ENCODE data around the gene FOXL3.
"Not testable (repeated sequence)": the region's sequence is repeated elsewhere in the genome, so short reads cannot be mapped to it uniquely, and the experiment has no call there.

The FOXL3 gene

DNA sequence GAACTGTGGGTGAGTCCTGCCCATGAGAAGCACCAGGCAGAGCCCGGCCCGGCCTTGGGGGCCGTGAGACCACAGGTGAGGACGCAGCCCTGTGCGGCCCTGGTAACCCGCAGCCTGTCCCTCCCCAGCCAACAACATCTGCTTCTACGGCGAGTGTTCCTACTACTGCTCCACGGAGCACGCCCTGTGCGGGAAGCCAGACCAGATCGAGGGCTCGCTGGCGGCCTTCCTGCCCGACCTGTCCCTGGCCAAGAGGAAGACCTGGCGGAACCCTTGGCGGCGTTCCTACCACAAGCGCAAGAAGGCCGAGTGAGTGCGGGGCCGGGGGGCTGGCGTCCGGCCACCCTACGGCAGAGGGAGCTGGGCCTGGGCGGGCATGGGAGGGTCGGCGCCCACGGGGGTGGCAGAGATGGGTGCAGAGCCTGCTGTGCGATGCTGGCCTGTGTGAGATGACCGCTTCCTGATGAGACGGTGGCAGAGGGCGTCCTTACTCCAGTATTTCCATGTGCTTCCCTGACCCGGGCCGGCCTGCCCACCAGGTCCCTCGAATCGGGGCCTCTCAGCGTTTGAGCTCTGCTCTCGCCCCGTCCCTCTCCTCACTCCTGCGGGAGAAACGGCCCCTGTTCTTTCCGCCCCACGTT is 34.1 kb upstream of the FOXL3 start:
- FAIRE-seq: no peak

DNA sequence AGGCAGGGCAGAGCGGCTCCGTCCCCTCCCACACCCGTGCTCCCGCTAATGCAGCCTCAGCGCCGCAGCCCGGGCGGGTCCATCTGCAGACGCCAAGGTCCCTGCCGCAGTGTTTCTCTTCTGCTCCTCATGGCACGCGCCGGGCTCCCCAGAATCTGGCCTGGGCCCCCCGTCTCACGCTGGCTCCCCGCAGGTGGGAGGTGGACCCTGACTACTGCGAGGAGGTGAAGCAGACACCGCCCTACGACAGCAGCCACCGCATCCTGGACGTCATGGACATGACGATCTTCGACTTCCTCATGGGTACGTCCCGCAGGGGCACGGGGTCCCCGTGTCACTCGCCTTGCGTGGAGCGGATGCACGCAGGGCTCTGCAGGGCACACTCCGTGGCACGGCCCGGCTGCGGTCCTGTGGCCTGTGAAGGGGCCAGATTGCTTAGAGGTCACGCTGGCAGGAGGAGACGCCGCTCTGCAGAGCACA is 33.5 kb upstream of the FOXL3 start:
- FAIRE-seq: no peak

DNA sequence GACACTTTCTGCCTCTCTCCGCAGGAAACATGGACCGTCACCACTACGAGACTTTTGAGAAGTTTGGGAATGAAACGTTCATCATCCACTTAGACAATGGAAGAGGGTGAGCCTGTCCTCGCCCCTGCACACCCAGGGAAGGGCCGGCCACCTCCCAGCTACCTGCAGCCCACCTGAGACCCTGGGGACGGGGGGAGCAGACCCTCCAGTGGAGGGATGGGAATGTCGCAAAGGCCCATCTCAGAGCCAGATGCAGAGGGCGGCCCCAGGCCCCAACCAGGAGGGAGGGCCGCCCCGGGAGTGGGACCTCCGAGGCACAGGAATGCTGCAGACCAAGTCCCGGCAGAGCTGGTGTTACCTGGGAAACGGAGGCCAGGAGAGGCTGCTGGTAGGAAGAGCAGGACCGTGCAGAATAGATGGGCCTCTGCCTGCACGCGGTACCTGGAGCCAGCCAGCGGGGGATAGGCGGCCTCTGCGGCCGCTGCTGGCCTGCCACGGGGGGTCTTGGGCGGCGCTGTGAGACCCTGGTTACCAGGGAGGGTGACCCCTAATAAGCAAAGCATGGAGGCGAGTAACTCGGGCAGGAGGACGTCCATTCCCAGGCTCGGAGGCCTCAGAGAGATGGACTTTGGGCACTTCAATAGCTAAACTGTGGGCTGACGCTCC is 32.9 kb upstream of the FOXL3 start:
- FAIRE-seq: no peak

DNA sequence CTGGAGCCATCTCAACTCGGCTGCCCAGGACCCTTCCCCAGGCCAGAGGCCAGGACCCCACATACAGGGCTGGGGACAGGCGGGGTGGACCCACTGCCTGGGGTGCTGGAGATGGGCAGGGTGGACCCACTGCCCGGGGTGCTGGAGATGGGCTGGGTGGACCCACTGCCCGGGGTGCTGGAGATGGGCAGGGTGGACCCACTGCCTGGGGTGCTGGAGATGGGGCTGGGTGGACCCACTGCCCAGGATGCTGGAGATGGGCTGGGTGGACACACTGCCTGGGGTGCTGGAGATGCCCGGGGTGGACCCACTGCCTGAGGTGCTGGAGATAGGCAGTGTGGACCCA is 32.4 kb upstream of the FOXL3 start:
- FAIRE-seq: no peak

DNA sequence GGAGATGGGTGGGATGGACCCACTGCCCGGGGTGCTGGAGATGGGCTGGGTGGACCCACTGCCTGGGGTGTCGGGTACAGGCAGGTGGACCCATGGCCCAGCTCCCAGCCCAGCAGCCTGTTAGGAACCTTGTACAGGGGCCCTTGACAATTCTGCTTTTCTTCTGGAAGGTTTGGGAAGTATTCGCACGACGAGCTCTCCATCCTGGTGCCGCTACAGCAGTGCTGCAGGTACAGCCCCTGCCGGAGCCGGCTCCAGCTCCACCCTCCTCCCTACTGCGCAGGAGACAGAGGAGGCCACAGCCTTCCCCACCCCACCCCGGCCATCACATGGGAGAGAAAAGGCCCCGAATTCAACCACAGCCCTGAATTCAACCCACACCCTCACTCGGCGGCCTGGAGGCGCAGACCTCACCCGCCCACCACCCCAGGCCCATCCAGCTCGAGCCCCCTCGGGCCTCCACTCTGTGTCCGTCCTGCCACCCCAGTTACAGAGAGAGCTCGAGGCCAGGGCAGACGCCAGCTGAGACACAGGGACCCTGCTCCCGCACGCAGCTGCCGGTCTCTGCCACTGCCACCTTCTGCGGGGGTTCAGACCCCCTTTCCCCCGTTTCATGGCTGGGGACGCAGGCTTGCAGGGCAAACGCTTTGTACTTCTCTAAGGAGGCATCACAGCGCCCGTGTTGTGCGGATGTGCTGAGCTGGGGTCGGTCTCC is 31.3 kb upstream of the FOXL3 start:
- no peak for FAIRE-seq

DNA sequence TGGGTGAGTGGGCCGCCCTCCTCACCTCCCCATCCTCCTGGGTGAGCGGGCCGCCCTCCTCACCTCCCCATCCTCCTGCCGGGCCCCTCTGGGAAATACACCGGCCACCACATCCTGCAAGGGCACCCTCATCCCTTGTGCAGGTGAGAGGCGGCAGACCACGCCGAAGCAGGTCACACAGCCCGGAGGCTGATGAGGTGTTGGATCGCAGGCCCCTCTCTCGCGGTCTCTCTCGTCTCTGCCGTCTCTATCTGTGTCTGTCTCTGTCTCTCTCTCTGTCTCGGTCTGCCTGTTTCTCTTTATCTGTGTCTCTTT is 30.8 kb upstream of the FOXL3 start:
- FAIRE-seq: no peak

DNA sequence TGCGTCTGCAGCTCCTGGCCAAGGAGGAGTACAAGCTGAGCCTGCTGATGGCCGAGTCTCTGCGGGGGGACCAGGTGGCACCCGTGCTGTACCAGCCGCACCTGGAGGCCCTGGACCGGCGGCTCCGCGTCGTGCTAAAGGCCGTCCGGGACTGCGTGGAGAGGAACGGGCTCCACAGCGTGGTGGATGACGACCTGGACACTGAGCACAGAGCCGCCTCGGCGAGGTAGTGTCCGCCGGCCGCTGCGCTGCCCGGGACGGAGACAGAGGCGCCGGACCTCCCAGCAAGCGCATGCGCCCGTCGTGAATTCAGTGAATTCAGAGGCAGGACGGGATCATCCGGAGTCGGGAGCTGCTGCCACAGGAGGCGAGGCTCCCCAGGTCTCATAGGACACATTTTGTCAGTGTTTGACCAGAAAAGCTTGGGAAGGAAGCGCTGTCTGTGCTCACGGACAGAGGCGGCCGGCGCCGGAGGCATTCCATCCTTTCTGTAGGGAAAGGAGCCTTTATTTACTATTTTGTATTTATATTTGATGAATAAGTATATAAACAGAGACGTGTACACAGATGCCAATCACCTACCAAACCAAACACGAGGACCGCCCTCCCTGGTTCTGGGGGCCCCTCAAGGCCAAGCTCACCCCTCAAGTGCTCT is 30.1 kb upstream of the FOXL3 start:
- no peak for FAIRE-seq

DNA sequence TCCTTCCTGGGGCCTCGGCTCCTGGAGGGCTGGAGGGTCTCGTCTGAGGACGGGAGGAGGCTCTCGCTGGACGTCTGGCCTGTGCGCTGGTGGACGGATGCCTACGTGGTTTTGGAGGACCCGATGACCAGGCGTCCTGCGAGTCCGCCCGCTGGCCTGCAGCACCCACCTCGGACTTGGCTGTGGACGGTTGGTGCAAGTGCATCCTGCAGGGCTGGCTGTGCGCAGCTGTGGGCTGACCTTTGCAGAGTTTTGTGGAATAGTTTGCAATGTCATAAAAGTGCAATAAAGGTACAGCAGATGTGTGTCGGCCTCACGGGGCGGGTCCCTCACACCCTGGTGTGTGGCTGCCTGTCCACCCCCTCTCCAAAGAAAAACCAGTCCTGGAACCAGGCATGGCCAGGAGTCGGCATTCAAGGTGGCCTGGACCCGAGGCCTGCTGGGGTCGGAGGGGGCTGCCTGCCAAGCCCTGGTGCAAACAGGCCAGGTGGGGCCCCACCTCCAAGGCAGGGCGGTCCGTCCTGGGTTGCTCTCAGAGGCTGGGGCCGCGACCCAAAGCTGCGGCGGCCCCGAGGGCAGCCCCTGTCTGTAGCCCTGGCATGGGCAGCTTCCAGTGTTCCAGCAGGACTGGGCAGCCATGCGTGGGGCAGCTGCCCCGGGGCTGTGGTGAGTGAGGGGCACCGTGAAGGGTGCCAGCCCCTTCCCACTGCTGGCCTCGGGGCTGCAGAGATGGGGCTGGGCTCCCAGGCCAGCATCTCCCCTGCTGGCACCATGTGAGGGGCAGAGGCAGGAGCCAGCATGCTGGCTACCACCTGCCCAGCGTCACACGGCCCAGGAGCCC is 29.3 kb upstream of the FOXL3 start:
- no peak for FAIRE-seq

DNA sequence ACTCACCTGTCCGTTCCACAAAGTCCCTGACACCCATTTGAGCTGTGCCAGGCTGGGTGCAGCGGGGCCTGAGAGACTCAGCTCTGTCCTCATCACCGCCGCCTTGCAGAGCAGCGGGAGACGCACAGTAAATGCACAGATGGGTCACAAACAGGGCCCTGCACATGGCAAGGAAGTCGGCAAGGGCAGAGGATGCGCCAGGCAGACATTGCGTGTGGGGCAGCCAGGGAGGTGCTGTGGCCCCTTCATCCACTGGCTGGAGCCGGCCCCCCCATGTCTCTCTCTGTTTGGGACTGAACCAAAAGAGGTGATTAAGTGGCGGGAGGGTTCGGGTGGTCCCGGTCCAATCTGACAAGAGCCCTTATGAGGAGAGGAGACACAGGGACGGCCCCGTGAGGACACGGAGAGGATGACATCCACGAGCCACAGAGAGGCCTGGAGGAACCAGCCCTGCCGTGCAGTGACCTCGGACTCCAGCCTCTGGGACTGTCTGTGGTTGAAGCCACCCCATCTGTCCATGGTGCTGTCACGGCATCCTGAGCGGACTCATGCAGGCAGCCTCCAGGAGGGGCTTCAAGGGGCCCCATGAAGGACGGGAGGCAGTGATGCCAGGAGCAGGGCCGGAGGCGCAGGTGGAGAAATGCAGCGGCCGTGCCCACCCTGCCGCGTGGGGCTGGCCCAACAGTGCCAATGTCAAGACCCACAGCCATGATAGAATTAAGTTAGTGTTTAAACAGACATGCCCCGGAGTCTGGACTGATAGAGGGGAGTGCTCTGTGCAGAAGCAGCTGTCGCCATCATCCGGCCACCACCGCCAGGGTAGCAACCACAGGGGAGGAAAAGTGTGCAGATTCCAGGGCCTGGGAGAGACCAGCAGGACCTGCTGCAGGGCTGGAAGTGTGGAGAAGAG is 28.4 kb upstream of the FOXL3 start:
- FAIRE-seq: no peak

DNA sequence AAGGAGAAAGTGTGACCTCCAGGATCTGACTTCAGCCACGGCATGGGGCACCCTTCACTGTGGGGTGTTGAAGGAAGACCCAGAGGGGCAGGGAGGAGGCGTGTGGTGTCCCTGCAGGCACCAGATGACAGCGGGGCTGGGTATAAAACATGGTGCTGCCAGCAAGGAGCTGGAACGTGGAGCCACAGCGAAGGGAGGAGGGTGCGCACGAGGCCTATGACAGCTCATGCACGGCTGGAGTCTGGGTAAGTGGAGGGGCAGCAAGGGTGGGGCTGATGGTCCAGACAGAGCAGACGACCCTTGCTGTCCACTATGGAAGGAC is 27.8 kb upstream of the FOXL3 start:
- no peak for FAIRE-seq

DNA sequence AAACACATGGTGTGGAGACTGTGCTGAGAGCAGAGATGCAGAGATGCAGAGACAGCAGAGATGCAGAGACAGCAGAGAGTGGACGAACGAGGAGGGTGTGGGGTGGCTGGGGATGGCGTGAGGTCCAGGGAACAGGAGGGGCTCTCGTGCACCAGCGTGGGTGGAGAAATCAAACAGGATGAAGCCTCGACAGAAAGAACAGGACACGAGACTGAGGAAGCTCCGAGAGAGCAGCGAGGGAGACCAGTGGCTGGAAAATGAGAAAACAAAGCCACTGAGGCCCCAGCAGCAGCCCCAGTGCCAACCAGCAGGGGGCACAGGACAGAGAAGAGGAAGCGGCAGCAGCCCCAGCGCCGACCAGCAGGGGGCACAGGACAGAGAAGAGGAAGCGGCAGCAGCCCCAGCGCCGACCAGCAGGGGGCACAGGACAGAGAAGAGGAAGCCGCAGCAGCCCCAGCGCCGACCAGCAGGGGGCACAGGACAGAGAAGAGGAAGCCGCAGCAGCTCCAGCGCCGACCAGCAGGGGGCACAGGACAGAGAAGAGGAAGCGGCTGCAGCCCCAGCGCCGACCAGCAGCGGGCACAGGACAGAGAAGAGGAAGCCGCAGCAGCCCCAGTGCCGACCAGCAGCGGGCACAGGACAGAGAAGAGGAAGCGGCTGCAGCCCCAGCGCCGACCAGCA is 27.2 kb upstream of the FOXL3 start:
- FAIRE-seq: not testable (repeated sequence)

DNA sequence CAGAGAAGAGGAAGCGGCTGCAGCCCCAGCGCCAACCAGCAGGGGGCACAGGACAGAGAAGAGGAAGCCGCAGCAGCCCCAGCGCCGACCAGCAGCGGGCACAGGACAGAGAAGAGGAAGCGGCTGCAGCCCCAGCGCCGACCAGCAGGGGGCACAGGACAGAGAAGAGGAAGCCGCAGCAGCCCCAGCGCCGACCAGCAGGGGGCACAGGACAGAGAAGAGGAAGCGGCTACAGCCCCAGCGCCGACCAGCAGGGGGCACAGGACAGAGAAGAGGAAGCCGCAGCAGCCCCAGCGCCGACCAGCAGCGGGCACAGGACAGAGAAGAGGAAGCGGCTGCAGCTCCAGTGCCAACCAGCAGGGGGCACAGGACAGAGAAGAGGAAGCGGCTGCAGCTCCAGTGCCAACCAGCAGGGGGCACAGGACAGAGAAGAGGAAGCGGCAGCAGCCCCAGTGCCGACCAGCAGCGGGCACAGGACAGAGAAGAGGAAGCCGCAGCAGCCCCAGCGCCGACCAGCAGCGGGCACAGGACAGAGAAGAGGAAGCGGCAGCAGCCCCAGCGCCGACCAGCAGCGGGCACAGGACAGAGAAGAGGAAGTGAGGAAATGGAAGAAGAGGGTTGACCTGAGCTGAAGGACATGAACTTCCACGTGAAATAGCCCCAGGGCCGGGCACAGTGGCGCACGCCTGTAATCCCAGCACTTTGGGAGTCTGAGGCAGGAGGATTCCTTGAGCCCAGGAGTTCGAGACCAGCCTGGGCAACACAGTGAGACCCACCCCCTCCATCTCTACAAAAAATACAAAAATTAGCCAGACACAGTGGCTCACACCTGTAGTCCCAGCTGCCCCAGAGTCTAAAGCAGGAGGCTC is 26.3 kb upstream of the FOXL3 start:
- FAIRE-seq: not testable (repeated sequence)

DNA sequence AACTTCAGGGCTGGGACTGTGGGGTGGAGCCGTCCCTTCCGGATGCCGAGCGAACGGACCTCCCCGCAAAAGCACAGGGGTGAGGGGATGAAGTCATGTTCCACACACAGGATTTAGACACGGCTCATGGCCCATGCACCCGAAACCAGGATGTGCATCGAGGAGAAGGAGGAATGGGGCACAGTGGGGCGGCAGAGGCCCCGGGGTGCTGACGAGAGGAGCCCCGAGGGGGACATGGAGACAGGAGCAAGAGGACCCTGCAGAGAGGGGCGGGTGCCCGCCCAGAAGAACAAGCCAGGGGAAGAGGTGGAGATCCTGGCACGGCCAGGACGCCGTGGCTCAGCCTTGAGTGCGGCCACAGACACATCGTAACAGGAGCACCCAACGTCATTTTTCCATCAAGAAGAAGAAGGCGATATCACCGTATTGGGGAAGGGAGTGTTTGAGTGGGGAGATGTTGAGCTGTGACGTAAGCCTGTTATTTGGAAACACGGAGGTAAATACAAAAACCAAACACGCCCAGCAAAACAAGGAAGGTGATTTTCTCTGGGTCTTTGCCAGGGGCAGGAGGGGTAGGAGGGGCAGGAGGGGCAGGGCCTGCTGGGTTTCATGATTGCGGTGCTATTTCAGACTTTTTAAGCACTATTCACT is 25.3 kb upstream of the FOXL3 start:
- no peak for FAIRE-seq

DNA sequence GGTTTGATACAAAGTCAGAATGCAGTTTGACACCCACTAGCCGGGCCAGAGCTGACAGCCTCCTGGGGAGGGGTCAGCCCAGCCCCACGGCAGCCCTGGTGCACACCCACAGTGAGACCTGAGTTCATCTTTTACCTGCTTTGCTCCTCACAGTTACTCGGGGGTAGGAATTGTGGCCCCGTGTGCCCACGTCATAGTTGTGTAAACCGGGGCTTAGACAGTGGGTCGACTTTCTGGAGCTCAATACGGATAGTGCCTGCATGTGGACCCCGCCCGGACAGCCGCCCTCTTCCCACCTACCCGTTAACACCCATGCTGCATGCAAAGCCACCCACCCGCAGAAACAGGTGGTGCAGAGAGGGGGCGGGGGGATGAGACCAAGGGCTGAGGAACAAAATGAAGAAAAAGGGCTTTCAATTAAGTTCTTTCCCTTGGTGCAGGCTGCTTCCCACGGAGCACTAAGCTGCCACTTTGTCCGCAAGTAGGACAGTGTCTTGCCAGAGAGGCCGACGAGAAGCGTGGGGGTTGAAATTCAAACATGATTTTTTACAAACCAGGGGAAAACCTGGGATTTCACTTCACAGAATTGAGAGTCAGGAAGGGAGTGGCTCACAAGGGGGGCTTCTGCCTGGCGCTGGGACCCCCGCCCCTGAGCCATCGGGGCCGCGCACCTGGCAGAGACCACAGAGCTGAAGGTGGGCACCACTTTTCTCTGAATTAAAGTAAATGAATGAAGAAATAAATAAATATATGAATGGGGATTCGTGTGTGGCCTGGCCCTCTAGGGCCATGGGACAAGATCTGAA is 24.6 kb upstream of the FOXL3 start:
- FAIRE-seq: no peak

DNA sequence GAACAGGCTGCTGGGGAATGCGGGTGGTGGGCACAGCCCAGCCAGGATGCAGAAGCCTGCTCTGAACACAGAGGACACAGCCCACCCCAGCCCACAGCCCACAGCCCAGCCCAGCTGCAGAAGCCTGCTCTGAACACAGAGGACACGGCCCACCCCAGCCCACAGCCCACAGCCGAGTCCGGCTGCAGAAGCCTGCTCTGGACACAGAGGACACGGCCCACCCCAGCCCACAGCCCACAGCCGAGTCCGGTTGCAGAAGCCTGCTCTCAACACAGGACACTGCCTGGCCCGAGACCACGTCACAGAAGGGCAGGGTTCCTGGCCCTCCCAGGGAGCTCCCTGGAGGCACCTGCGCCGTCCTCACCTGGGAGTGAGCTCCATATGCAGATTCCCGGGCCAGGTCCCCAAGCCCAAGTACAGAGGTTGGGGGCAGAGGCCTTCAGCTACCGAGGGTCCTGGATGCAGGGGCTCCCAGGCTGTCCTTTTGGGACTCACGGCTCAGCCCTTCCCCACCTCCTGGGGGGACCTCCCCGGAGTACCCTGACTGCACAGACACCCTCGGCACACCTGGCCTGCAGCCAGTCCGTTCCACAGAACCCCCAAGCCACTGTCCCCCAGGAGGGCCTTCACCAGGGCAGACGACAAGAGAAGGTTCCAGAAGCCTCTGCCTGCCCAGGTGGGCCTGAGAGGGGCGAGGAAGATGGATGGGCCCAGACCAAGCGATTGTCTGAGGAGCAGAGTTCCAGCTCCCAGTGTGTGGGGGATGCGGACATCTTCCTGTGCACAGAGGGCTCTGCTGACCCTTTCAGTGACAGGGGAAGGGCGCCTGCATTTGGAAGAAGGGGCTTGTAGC is 23.7 kb upstream of the FOXL3 start:
- no peak for FAIRE-seq

DNA sequence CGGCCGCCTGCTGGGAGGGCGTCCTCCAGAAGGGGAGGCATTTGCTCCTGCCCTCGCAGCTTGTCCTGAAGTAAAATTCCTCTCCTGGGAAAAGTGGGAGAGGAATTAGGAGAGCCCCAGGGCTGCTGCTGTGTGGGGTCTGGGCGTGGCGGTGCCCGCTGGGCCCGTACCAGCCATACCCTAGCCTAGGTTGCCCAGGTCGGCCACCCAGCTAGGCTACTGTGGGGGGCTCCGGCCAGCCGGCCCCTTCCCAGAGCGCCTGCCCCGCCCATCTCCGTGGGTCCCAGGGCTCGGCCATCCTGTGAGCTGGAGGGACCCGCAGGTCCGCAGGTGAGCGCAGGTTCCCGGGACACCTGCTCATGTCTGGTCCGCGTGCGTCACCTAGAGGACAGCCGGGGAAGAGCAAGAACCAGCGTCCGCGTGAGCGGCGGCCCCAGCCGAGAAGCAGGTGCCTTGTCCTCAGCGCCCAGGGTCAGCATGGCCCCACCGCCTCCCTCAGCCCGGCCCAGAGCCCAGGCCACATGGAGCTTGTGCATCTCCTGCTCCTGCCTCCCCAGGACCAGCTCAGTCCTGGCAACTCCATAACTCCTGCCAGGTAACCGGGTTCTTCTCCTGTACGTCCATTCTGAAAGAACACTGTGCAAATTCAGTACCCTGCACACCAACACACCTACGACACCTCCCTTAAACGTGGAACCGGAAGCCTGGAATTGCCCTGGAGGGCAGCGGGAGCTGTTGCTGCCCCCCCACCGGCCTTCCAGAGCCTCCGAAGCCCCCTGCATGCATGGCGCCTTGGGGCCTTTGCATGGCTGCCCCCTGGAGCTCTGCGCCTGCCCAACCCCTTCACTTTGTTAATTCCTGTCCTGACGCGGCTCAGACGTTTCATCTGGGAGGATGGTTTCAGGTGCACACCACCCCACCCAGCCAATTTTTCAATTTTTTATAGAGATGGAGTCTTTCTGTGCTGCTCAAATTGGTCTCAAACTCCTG is 22.8 kb upstream of the FOXL3 start:
- no peak for FAIRE-seq

DNA sequence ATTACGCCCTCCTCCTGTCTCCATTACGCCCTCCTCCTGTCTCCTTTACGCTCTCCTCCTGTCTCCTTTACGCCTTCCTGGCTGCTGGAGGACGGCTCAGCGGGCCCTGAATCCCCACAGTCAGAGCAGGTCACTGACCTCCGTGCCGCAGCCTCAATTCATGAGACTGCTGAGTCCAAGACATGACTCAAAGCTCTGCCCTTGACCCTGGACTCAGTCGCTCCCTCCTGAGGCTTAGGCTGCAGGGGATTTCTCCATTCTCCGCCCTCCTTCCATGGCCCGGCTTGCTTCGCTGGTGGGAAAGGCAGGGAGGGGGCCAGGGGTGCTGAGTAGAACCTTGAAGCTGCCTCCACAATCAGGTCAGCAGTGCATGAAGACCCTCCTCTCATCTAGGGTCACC is 21.0 kb upstream of the FOXL3 start:
- FAIRE-seq: no peak
